ENCODE measurements around the gene SUCLG2. TPM values are rescaled to one million over a fixed set of nuclear protein-coding genes. Genes with fewer than 3 reads are reported as not detected.

Gene SUCLG2
- total RNA-seq, 3 donors from 2014 or later (not counting 1 experiment from before 2014, with no cell fraction given) = 43.6 to 55.8 (median 49.9) TPM

DNA sequence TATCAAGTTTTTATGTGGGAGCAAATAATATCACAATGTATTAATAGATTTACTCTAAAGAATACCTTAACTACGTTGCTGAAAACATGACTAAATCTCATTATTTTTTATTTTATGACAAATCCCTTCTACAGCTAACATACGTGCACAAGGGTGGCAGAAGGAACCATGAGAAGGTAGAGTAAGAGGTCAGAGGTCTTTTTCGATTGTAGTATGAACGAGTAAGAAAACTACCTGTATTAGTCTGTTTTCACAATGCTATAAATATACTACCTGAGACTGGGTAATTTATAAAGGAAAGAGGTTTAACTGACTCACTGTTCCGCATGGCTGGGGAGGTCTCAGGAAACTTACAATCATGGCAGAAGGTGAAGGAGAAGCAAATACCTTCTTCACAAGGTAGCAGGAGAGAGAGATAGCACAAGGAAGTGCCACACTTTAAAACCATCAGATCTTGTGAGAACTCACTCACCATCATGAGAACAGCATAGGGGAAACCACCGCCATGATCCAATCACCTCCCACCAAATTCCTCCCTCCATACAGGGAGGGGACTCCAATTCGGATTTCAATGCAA lies 95.3 kb downstream of the SUCLG2 start:
- Histone ChIP-seq H3K27me3 (ENCODE audit: control insufficient read depth, insufficient read depth, low read length) (no peaks in the 10 kb centered on the region), H3K4me3 (ENCODE audit: low read length) (no peak overlapping the region), H3K4me1 (ENCODE audit: control insufficient read depth, insufficient read depth, low read length) (no peaks in the 10 kb centered on the region), H3K27ac (ENCODE audit: low read length) (no peak overlapping the region), H3K9me3 (ENCODE audit: control insufficient read depth, insufficient read depth, low read length) (no peaks in the 10 kb centered on the region), H3K36me3 (ENCODE audit: control insufficient read depth, insufficient read depth, low read length) (peaks cover 11% of the 10 kb centered on the region)
- ATAC-seq (no peak), DNase-seq (no peak)
- no peak overlapping the region for H3K27ac Mint-ChIP-seq
- peaks cover 15% of the 10 kb centered on the region for H3K36me3 Mint-ChIP-seq
- intact Hi-C loops (cut with micrococcal nuclease) = no loop called here
- TF ChIP-seq, protein P1, sequence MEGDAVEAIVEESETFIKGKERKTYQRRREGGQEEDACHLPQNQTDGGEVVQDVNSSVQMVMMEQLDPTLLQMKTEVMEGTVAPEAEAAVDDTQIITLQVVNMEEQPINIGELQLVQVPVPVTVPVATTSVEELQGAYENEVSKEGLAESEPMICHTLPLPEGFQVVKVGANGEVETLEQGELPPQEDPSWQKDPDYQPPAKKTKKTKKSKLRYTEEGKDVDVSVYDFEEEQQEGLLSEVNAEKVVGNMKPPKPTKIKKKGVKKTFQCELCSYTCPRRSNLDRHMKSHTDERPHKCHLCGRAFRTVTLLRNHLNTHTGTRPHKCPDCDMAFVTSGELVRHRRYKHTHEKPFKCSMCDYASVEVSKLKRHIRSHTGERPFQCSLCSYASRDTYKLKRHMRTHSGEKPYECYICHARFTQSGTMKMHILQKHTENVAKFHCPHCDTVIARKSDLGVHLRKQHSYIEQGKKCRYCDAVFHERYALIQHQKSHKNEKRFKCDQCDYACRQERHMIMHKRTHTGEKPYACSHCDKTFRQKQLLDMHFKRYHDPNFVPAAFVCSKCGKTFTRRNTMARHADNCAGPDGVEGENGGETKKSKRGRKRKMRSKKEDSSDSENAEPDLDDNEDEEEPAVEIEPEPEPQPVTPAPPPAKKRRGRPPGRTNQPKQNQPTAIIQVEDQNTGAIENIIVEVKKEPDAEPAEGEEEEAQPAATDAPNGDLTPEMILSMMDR (IDR thresholded peaks at IDR 0.05) = no peak
- H3K9me3 Mint-ChIP-seq = no peaks in the 10 kb centered on the region
- H3K4me1 Mint-ChIP-seq = peaks cover 33 to 43% of the 10 kb centered on the region in 2 donors
- H3K4me3 Mint-ChIP-seq = no peak overlapping the region
- WGBS (ENCODE audit: insufficient coverage) = 100% methylated on average over 1 of the region's 7 CpGs
- H3K27me3 Mint-ChIP-seq (ENCODE audit: low read depth in 2 of 2) = no peaks in the 10 kb centered on the region

DNA sequence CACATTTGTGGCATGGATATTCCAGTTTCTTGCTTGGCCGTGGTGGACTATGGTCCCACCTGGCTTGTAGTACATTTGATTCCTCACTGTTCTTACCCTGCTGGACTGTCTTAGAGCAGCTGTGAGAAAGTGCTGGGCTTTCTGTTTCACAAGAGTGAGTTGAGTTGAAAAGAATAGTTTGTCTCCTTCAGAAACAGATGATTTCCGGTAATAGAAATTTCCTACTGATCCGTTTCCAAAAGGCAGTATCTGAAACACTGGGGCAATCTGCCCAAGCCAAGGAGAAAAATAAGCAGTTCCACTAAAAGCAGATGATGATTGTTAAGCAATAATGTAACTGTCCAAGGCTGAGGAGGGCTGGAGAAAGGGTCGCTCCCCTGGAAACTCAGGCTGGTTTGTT lies 96.0 kb downstream of the SUCLG2 start:
- Histone ChIP-seq H3K36me3 (ENCODE audit: control insufficient read depth, insufficient read depth, low read length) (peaks cover 11% of the 10 kb centered on the region), H3K27ac (ENCODE audit: low read length) (no peak overlapping the region), H3K4me3 (ENCODE audit: low read length) (no peak overlapping the region), H3K9me3 (ENCODE audit: control insufficient read depth, insufficient read depth, low read length) (no peaks in the 10 kb centered on the region), H3K27me3 (ENCODE audit: control insufficient read depth, insufficient read depth, low read length) (no peaks in the 10 kb centered on the region), H3K4me1 (ENCODE audit: control insufficient read depth, insufficient read depth, low read length) (no peaks in the 10 kb centered on the region)
- intact Hi-C loops (cut with micrococcal nuclease) = no loop called here
- Mint-ChIP-seq H3K4me1 (peaks cover 33 to 43% of the 10 kb centered on the region in 2 donors), H3K27me3 (ENCODE audit: low read depth in 2 of 2) (no peaks in the 10 kb centered on the region), H3K36me3 (peaks cover 15% of the 10 kb centered on the region), H3K4me3 (no peak overlapping the region), H3K9me3 (no peaks in the 10 kb centered on the region), H3K27ac (no peak overlapping the region)
- ATAC-seq (no peak), DNase-seq (no peak)
- 92% methylated on average over 3 of the region's 4 CpGs for WGBS (ENCODE audit: insufficient coverage)
- TF ChIP-seq, protein P1 (IDR thresholded peaks at IDR 0.05) = no peak

DNA sequence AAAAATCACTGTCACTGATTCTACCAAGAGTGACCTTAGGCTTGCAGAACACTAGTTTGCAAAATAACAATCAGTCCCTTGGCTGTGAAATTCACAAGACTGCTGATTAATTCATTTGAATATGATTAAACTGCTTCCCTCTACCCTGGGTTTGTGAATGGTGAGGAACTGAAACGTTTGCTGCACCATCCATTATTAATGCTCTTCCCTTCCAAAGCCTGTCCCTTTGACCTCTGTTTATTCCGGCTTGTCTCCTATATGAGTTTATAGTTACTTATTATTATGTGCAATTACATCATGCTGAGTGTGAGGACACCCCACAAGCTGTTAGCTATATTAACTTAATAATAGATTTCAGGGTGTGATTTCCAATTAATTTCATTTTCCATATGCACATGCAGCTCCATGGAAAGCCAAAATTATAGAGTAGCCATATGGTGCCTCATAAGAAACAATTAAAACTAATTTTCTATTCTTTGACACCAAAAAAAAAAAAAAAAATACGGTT lies 96.5 kb downstream of the SUCLG2 start:
- DNase-seq (no peak), ATAC-seq (no peak)
- Mint-ChIP-seq H3K27ac (no peak overlapping the region), H3K4me1 (peaks cover 33 to 44% of the 10 kb centered on the region in 2 donors), H3K36me3 (peaks cover 15% of the 10 kb centered on the region), H3K9me3 (no peaks in the 10 kb centered on the region), H3K4me3 (no peak overlapping the region), H3K27me3 (ENCODE audit: low read depth in 2 of 2) (no peaks in the 10 kb centered on the region)
- Histone ChIP-seq H3K36me3 (ENCODE audit: control insufficient read depth, insufficient read depth, low read length) (peaks cover 11% of the 10 kb centered on the region), H3K27ac (ENCODE audit: low read length) (no peak overlapping the region), H3K9me3 (ENCODE audit: control insufficient read depth, insufficient read depth, low read length) (no peaks in the 10 kb centered on the region), H3K4me1 (ENCODE audit: control insufficient read depth, insufficient read depth, low read length) (no peaks in the 10 kb centered on the region), H3K4me3 (ENCODE audit: low read length) (no peak overlapping the region), H3K27me3 (ENCODE audit: control insufficient read depth, insufficient read depth, low read length) (no peaks in the 10 kb centered on the region)
- intact Hi-C loops (cut with micrococcal nuclease) = no loop called here
- WGBS (ENCODE audit: insufficient coverage) = no CpG with 5 or more reads among the region's 3 CpGs
- TF ChIP-seq, protein P1 (IDR thresholded peaks at IDR 0.05) = no peak

Data from natural killer cell (primary cell).